Hepatocyte (in vitro differentiated cells): ENCODE results near the gene ZNF266. TPM values are rescaled to one million over a fixed set of nuclear protein-coding genes. Genes with fewer than 3 reads are reported as not detected.

Source experiments
- DNase-seq: peaks from one replicate; pipeline ENCODE4 v3.0.0-alpha.2; 2016; ENCODE audit warnings: low spot score
- H2AFZ ChIP-seq: fragments of 200-600 bp; sonication (generic); 2 replicates; pipeline ENCODE4 v1.6.0; 2016; ENCODE audit warnings: antibody characterized with exemption, mild to moderate bottlenecking
- H3K27ac ChIP-seq: fragments of 200-600 bp; sonication (generic); 2 replicates; pipeline ENCODE4 v1.5.1; 2016; ENCODE audit warnings: mild to moderate bottlenecking
- H3K27me3 ChIP-seq: fragments of 200-600 bp; sonication (generic); 2 replicates; pipeline ENCODE4 v1.6.1; 2016
- H3K36me3 ChIP-seq: fragments of 200-600 bp; sonication (generic); replicated peaks from 2 replicates; pipeline ENCODE4 v1.5.1; 2016; ENCODE audit warnings: low read depth; ENCODE audit not compliant: insufficient read depth
- H3K4me1 ChIP-seq: fragments of 200-600 bp; sonication (generic); 2 replicates; pipeline ENCODE4 v1.5.1; 2016; ENCODE audit warnings: mild to moderate bottlenecking, moderate library complexity; ENCODE audit not compliant: insufficient read depth
- H3K4me2 ChIP-seq: fragments of 200-600 bp; sonication (generic); 2 replicates; pipeline ENCODE4 v1.6.0; 2016
- H3K4me3 ChIP-seq: fragments of 200-600 bp; sonication (generic); 2 replicates; pipeline ENCODE4 v1.5.1; 2016; ENCODE audit warnings: mild to moderate bottlenecking
- H3K79me2 ChIP-seq: fragments of 200-600 bp; sonication (generic); 2 replicates; pipeline ENCODE4 v1.6.0; 2017; ENCODE audit warnings: mild to moderate bottlenecking
- H3K9me2 ChIP-seq: fragments of 200-600 bp; sonication (generic); replicated peaks from 2 replicates; pipeline ENCODE4 v1.6.0; 2017; ENCODE audit warnings: mild to moderate bottlenecking; ENCODE audit not compliant: insufficient read depth
- H3K9me3 ChIP-seq: fragments of 200-600 bp; sonication (generic); 2 replicates; pipeline ENCODE4 v1.5.1; 2016; ENCODE audit warnings: low read depth, mild to moderate bottlenecking
- H4K20me1 ChIP-seq: fragments of 200-600 bp; sonication (generic); 2 replicates; pipeline ENCODE4 v1.6.0; 2016; ENCODE audit warnings: mild to moderate bottlenecking; ENCODE audit not compliant: insufficient read depth, poor library complexity, severe bottlenecking
- EZH2 ChIP-seq: fragments of 200-600 bp; sonication (generic); IDR thresholded peaks from 2 replicates; pipeline ENCODE4 v1.6.1; 2016; ENCODE audit warnings: antibody characterized with exemption, mild to moderate bottlenecking, borderline replicate concordance
- EZH2phosphoT487 ChIP-seq: fragments of 200-600 bp; sonication (generic); IDR thresholded peaks from one replicate; pipeline ENCODE4 v1.6.1; 2018; ENCODE audit warnings: antibody characterized with exemption, mild to moderate bottlenecking, low read depth, moderate library complexity; ENCODE audit not compliant: unreplicated experiment, severe bottlenecking
- WGBS: methylation state at CpG from one replicate; pipeline ENCODE4 v1.1.6; 2016; ENCODE audit warnings: low lambda C conversion rate; ENCODE audit errors: missing lambda C conversion rate; 5-methylcytosine and 5-hydroxymethylcytosine counted together
- polyA plus RNA-seq: library from polyadenylated mRNA; unstranded; fragments of >200 nt; fragmentation: Nextera tagmentation; extraction: Ambion mirVana; gene quantifications from 2 replicates; pipeline ENCODE4 v1.2.1, GENCODE V29; 2016
- total RNA-seq: library from RNA; depleted of rRNA; stranded (reverse); fragments of >200 nt; gene quantifications from 2 replicates; pipeline ENCODE4 v1.2.3, GENCODE V29; 2014
- TF ChIP-seq, protein P1 (sequence below): fragments of 200-600 bp; sonication (generic); IDR thresholded peaks from 2 replicates; pipeline ENCODE4 v1.5.1; 2016; ENCODE audit warnings: antibody characterized with exemption, mild to moderate bottlenecking; ENCODE audit not compliant: poor library complexity

ZNF266 gene
- total and polyA plus RNA-seq, 2 experiments from 2014 or later: 10.1 to 28.7 TPM

DNA sequence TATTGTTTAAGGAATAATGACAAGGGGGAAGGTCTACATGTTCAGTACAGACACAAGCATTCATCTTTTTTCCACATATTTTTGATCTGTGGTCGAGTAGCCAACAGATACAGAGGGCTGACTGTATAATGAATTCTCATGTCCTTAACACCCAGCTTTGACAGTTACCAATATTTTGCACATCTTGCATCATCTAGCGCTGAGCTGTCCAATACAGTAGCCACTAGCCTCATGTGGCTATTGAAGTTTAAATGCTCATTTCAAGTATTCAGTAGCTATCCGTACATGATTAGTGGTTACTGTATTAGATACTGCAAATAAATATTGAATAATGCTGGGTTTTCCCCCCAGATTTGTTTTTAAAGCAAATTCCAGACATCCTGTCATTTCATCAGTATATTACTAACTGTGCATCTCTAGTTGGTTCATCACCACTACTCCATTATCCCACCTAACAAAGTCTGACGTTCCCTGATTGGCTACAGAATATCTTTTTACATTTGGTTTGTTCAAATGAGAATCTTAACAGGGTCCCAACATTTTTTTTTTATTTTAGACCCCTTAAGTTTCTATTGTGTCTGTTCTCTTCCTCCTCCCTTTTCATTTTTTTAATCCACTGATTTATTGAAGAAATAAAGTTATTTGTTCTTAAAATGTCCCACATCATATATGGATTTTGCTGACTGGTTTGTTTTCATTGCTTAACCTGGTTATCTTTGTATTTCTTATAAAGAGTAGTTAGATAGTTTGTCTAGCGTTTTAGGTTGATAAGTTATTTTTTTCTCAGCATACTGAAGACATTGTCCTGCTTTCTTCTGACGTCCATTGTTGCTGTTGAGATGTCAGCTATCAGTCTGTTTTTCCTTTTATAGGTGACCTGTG is 64.4 kb downstream of the ZNF266 start:
- H3K27ac ChIP-seq: no peak overlapping the region
- no peaks in the 10 kb centered on the region for H4K20me1 ChIP-seq
- H3K4me2 ChIP-seq: no peak overlapping the region
- H2AFZ ChIP-seq: no peak overlapping the region
- H3K9me2 ChIP-seq: no peaks in the 10 kb centered on the region
- 94% methylated on average over 6 of the region's 6 CpGs for WGBS
- H3K79me2 ChIP-seq: no peaks in the 10 kb centered on the region
- no peaks in the 10 kb centered on the region for H3K36me3 ChIP-seq
- TF ChIP-seq EZH2 (no peak), EZH2phosphoT487 (no peak)
- TF ChIP-seq, protein P1, sequence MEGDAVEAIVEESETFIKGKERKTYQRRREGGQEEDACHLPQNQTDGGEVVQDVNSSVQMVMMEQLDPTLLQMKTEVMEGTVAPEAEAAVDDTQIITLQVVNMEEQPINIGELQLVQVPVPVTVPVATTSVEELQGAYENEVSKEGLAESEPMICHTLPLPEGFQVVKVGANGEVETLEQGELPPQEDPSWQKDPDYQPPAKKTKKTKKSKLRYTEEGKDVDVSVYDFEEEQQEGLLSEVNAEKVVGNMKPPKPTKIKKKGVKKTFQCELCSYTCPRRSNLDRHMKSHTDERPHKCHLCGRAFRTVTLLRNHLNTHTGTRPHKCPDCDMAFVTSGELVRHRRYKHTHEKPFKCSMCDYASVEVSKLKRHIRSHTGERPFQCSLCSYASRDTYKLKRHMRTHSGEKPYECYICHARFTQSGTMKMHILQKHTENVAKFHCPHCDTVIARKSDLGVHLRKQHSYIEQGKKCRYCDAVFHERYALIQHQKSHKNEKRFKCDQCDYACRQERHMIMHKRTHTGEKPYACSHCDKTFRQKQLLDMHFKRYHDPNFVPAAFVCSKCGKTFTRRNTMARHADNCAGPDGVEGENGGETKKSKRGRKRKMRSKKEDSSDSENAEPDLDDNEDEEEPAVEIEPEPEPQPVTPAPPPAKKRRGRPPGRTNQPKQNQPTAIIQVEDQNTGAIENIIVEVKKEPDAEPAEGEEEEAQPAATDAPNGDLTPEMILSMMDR: no peak
- DNase-seq: no peak
- no peak overlapping the region for H3K4me3 ChIP-seq
- H3K27me3 ChIP-seq: no peaks in the 10 kb centered on the region
- H3K9me3 ChIP-seq: peaks cover 47% of the 10 kb centered on the region
- no peaks in the 10 kb centered on the region for H3K4me1 ChIP-seq

DNA sequence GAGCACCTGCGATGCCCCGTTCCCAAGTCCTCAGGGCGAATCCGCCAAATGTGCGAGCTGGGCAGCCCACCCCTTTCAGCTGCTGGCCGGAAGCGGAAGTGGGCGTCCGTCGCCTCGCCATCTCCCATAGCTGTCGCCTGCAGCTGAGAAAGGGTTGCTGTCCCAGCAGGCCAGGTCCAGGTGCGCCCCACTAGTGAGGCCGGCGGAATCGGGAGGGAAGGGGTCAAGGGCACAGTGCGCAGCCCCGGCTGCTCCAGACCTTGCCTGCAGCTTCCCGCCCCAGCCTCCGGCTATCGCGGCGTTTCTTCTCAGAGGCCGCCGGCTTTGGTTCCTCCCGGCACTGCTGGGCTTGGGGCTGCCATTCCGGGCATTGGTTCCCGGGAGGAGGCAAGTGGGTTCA is 72.5 kb downstream of the ZNF266 start, which contains the start of gene ZNF177:
Gene ZNF177 (plus strand): TSS at position 109 of the 400 bp plus-strand sequence. CDS start 15,299 bp downstream, outside the sequence.
- no peaks in the 10 kb centered on the region for H3K27me3 ChIP-seq
- no peak within 1 kb of the TSS for H3K4me3 ChIP-seq
- H4K20me1 ChIP-seq: no peaks in the 10 kb centered on the region
- H3K4me2 ChIP-seq: no peak within 1 kb of the TSS
- DNase-seq: no peak
- H3K9me3 ChIP-seq: peaks cover 31% of the 10 kb centered on the region
- H3K27ac ChIP-seq: no peak within 1 kb of the TSS
- no peak within 1 kb of the TSS for H2AFZ ChIP-seq
- H3K79me2 ChIP-seq: no peaks in the 10 kb centered on the region
- no peak for TF ChIP-seq EZH2phosphoT487
- TF ChIP-seq, protein P1: no peak
- no peak for TF ChIP-seq EZH2
- WGBS: over 99% methylated on average over 28 of the region's 28 CpGs
- no peaks in the 10 kb centered on the region for H3K9me2 ChIP-seq
- H3K36me3 ChIP-seq: peaks cover 3% of the 10 kb centered on the region
- no peaks in the 10 kb centered on the region for H3K4me1 ChIP-seq

Other genes with a start within 250 kb of the ZNF266 start
- gene OR7D4, start 216.0 kb downstream of the ZNF266 start, total RNA-seq: not detected in 2 replicates
- gene OR7D4, start 216.0 kb downstream of the ZNF266 start, polyA plus RNA-seq: not detected in 2 replicates
- gene OR7E24, start 184.6 kb downstream of the ZNF266 start, total RNA-seq: not detected in 2 replicates
- not detected in 2 replicates for gene OR7E24, start 184.6 kb downstream of the ZNF266 start, polyA plus RNA-seq
- gene ZNF699, start 125.7 kb downstream of the ZNF266 start, total RNA-seq: 8.0 and 9.8 TPM in 2 replicates
- gene ZNF699, start 125.7 kb downstream of the ZNF266 start, polyA plus RNA-seq: 0.94 and 1.6 TPM in 2 replicates
- 18.1 and 22.7 TPM in 2 replicates for gene ZNF559, start 111.4 kb downstream of the ZNF266 start, total RNA-seq
- gene ZNF559, start 111.4 kb downstream of the ZNF266 start, polyA plus RNA-seq: 8.9 and 13.1 TPM in 2 replicates
- gene ZNF177, start 72.6 kb downstream of the ZNF266 start, total RNA-seq: 5.2 and 5.5 TPM in 2 replicates
- gene ZNF177, start 72.6 kb downstream of the ZNF266 start, polyA plus RNA-seq: 4.2 and 7.6 TPM in 2 replicates
- not detected in 2 replicates for gene ZNF560, start 63.0 kb upstream of the ZNF266 start, total RNA-seq
- gene ZNF560, start 63.0 kb upstream of the ZNF266 start, polyA plus RNA-seq: not detected in 2 replicates
- 15.0 and 20.2 TPM in 2 replicates for gene ZNF426, start 103.1 kb upstream of the ZNF266 start, total RNA-seq
- gene ZNF426, start 103.1 kb upstream of the ZNF266 start, polyA plus RNA-seq: 10.4 and 14.0 TPM in 2 replicates
- gene ZNF121, start 148.9 kb upstream of the ZNF266 start, total RNA-seq: 44.9 and 48.0 TPM in 2 replicates
- gene ZNF121, start 148.9 kb upstream of the ZNF266 start, polyA plus RNA-seq: 5.4 and 6.1 TPM in 2 replicates
- gene ZNF561, start 185.7 kb upstream of the ZNF266 start, total RNA-seq: 40.3 and 52.8 TPM in 2 replicates
- gene ZNF561, start 185.7 kb upstream of the ZNF266 start, polyA plus RNA-seq: 21.1 and 21.6 TPM in 2 replicates
- gene ZNF562, start 239.5 kb upstream of the ZNF266 start, total RNA-seq: 0.24 and 0.87 TPM in 2 replicates
- gene ZNF562, start 239.5 kb upstream of the ZNF266 start, polyA plus RNA-seq: 0.94 and 1.3 TPM in 2 replicates